IPS-18c (cell line): ENCODE results near the gene SUSD2.

Source experiments
- H3K4me3 ChIP-seq: 2 replicates; pipeline ENCODE4 v1.7.0; 2013; ENCODE audit warnings: low read depth, mild to moderate bottlenecking, low read length, moderate library complexity; ENCODE audit not compliant: insufficient read depth
- H3K9me3 ChIP-seq: one replicate; pipeline ENCODE4 v1.6.1; 2013; ENCODE audit warnings: mild to moderate bottlenecking, low read length, moderate library complexity; ENCODE audit not compliant: control insufficient read depth, insufficient read depth

The SUSD2 gene

DNA sequence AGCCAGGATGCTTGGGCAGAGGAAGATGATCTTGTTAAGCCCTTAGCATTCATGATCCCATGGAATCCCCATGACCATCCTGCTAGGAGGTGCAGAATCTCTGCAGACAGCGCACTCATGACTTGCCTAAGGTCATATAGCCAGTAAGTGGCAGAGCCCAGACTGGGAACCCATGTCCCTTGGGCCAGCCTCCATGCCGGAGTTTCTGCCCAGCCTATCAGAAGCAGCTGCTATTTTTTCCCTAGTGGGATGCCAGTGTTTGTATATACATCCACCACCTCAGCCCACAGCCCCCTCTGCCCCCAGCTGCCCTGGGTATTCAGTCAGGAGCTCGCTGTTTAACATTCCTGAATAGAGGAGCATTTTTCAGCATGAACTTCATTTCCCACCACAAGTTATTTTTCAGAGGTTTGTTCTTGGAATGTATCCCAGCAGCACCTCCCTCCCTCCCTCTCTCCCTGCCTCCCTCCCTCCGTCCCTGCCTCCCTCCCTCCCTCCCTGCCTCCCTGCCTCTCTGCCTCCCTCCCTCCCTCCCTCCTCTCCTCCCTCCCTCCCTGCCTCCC is 34.4 kb upstream of the SUSD2 start:
- Histone ChIP-seq H3K9me3 (no peaks in the 10 kb centered on the region), H3K4me3 (no peak overlapping the region)

DNA sequence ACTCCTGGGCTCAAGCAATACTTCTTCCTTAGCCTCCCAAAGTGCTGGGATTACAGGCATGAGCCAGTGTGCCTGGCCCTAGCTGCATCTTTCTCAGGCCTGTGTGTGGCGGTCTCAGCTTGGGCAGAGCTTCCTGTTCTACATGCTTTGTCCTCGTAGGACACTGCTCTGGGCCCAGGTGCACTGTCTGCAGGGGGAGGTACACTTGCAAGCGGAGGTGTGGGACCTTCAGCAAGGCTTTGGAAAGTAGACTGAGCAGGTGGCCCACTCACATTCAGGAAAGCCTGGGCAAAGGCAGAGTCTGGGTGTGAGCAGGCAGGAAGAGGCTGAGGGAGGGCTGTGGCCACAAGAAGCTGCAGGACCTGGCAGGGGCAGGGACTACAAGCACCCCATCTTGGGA is 33.6 kb upstream of the SUSD2 start:
- H3K9me3 ChIP-seq = no peaks in the 10 kb centered on the region
- H3K4me3 ChIP-seq = no peak overlapping the region

DNA sequence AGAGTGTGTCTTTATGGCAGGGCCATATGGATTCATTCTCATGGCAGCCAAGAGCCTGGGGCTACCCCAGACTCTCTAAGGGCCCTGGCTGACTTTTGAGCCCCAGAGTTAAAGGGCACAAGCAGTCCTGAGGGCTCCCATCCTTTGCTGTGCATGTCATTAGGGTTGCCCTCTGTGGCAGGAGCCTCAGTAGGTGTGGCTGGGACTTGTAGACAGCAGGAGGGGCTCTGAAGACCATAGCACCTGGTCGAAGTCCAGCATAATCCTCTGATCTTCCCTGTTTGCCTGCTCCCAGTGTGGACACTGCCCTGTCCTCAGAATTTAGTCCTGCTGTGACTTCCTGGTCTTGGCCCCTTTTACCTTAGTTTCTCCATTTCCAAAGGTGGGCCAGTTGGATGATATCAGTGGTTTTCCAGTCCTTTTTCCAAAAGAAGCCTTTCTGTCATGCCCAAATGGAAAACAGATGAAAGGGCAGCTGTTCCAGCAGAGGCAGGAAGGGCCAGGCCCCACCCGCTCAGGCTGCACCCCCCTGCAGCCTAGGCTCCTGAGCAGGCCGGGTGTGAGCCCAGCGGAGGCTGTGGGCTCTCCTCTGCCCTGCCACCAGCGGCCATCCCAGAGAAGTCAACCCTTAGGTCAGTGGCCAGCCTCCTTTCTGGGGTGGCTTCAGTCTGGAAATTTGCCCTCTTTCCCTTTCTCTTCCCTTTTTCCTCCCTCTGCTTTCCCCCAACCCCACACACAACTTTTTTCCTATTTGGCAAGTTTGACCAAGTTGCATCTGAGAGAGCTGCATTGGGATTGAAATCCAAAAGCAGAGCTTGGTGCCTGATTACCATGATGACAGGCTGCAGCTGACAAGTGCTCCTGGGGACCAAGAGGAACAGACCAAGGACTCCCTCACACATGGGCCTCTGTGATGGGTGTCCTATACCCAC is 32.8 kb upstream of the SUSD2 start:
- Histone ChIP-seq H3K4me3 (no peak overlapping the region), H3K9me3 (no peaks in the 10 kb centered on the region)

DNA sequence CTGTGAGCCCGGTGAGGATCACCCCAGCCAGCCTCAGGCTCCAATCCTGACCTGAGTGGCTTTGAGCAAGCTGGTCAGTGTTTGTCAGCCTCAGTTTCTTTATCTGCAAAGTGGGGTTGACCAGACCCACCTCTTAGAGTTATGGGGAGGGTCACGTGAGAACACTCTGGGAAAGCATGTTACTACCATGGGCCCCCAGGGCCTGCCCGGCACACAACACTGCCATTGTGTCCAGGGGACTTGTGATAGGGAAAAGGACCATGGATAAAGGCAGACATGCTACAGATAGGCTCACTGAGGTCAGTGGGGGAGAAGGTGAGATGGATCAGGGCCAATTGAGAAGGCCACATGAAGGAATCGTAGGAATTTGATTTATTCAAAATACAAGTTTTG is 32.1 kb upstream of the SUSD2 start:
- Histone ChIP-seq H3K9me3 (no peaks in the 10 kb centered on the region), H3K4me3 (no peak overlapping the region)

DNA sequence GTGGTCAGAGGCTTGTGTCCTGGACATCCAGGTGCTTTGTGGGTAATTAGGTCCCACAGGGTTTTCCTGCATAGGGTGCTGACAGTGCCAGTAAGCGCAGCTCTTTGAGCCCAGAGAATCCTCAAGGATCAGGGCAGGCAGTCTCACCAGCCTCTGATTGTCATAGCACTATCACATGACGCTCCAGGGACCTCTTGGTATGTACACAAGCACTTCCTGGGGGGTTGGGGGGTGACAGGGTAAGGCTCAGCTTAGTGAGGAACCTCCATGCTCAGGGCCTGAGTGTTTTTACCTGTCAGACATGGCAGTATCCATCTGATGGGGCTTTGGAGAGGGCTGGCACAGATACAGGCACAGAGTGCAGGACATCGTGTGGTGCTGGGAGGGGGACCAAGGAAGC is 27.9 kb upstream of the SUSD2 start:
- Histone ChIP-seq H3K4me3 (no peak overlapping the region), H3K9me3 (no peaks in the 10 kb centered on the region)

DNA sequence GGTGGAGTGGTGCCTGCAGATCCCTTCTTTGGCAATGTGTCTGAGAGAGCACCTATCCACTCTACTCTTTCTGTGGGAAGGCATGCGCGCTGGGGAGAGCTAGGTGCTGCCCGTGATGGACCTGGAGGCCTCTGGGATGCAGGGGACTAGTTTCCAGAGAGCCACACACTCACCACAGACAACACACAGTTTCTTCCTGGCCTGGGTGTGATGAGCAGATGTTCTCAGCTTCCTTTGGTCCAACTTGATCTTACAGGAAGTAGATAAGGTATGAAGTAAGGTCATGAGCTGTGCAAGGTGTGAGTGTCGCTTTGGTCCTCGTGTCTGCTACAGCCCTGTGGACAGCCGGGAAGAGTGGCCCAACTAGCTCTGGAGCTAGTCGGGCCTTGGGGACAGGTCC is 27.3 kb upstream of the SUSD2 start:
- H3K4me3 ChIP-seq = no peak overlapping the region

DNA sequence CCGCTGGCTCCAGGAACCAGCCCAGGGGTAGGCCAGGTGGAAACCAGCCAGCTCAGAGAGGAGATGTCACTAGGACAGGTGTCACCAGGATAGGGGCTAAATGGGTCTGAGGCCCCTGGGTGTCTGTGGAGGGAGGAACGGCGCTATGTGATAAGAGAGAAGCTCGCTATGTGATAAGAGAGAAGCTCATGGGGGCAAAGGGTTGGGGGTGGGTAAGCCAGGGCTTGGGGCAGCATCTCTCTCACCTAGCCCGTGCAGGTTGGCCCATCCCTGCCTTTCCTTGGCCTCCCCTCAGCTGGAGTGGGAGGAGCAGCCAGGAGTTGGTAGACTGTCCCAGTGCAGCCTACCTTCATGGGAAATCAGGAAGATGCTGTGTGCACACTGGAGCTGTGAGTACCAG is 26.5 kb upstream of the SUSD2 start:
- H3K9me3 ChIP-seq = no peaks in the 10 kb centered on the region
- no peak overlapping the region for H3K4me3 ChIP-seq

More for the DNA sequence above, 27.3 kb upstream of the SUSD2 start:
- H3K9me3 ChIP-seq = no peaks in the 10 kb centered on the region

DNA sequence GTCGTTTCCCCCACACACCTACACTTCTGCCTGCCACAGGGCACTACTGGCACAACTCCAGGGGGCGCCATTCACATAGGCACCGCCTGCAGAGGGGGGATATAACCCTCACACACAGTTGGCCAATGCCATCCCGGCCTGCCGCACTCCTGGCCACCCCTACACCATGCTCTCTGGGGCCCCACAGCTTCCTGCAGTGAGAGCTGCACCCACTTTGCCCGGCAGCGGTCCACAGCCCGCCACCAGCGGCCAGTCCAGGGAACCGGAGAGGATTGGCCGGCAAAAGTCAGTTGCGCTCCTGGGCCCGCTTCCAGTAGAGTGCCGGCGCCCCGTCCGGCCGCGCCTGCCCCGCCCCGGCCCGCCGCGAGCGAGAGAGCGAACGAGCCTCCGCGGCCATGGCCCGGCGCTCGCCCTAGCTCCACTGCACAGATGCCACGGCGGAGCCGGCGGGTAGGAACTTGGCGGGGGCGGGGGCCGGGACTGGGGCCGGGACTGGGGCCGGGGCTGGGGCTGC is 25.6 kb upstream of the SUSD2 start:
- no peaks in the 10 kb centered on the region for H3K9me3 ChIP-seq
- H3K4me3 ChIP-seq = peak overlapping the region; percentile 71

DNA sequence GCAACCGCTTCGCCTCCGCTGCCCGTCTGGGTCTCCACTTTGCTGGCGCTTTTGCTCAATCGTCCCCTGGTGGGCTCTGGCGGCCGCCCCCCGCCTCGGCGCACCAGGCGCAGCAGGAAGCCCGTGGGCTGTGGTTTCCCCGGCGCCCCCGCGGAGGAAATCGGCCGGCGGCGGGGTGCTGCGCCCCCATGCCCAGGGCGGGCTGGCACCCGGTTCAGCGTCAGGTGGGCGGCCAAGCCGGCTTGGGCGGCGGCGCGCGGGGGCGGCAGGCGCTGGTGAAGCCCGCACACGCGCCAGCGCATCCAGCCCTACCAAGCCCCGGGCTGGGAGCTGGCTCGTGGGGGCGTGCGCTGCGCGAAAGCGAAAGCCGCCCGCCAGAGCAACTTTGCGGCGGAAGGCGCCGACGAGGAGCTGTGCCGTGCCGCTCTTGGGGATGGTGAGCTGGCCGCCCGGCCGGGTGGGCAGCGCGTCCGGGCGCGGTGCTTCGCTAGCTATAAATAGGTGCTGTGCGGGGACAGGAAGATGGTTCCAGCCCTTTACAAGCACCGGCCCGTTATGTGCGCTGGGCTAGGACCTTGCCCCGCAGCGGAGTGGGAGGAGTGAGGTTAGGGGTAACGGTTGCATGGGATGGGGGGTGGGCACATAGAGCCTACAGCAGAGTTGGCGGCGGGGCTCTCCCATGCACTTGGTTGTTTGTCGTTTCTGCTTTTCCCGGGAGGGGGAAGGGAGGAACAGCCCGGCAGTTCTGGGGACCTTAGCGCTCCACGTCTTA is 25.0 kb upstream of the SUSD2 start:
- peak overlapping the region; percentile 71 for H3K4me3 ChIP-seq

DNA sequence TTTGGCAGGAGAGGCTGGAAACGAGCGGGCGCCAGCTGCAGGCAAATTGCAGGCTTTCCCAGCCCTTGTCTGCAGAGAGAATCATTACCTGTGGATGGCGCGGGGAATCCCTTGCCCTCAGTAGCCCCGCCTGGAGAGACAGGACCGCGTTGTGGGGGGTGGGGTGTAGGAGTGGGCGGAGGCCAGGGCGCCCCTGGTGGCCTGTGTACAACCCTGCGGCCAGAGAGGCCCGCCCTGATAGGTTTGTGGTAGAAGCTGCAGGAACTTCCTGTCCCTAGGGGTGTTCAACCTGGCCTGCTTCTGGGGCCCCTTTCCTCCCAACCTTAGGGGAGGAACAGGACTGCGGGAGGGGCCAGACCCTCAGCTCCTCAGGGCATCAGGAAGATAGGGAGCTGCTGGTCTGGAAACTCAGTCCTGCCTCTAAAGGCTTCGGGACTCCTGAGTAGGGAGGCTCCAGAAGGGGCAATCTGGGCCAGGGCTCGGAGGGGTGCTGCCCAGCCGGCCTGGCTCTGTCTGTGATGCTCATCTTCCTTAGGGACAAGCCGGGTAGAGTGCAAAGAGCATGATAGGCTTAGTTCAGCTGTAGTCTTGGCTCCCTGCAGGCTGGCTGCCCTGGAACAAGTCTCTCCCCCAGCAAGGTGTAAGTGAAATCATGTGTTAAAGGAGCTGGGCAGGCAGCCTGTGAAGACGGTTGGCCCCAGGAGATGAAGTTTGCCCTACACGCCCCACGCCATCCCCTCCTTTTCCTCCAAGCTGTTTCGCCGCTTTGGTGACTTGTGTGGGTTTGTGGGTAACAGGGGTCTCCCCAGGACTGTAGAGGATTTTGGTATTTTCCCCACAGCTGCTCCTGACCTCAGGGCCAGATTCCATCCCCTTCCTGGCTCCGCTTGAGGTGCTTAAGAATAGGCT is 24.1 kb upstream of the SUSD2 start:
- Histone ChIP-seq H3K9me3 (no peaks in the 10 kb centered on the region), H3K4me3 (peak overlapping the region; percentile 71)

More for the DNA sequence above, 25.0 kb upstream of the SUSD2 start:
- H3K9me3 ChIP-seq = no peaks in the 10 kb centered on the region

DNA sequence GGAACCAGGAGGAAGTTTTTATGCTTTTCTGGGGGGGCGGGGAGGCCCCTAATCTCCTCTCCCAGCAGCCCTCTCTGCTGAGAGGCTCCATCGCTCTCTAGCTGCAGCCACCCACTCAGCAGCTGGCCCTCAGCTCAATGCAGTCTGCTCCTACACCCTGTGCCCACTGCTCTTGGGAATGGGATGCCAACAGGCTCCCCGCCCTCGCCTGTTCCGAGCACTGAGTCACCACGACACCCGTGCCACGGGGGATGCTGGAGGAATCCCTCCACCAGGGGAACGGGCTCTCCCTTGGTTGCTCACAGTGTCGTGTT is 23.5 kb upstream of the SUSD2 start:
- Histone ChIP-seq H3K4me3 (no peak overlapping the region), H3K9me3 (no peaks in the 10 kb centered on the region)

DNA sequence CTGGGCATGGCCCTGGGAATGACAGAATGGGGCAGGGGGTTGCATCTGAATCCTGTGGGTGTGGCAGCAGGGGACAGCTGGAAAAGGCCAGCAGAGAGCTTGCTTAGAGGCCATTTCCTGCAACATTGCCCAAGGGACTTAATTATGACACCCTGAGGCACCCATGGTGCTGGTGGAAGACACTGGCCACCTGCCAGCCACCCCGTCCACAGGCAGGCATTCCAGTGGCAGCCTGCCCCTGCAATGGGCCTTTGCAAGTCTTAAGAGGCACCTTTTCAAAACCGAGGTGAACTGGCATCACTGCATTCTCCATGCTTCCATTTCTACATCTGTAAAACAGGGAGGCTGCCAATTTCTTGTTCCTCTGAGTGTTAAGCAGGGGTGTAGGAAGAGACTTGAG is 21.6 kb upstream of the SUSD2 start:
- H3K4me3 ChIP-seq = no peak overlapping the region
- no peaks in the 10 kb centered on the region for H3K9me3 ChIP-seq

DNA sequence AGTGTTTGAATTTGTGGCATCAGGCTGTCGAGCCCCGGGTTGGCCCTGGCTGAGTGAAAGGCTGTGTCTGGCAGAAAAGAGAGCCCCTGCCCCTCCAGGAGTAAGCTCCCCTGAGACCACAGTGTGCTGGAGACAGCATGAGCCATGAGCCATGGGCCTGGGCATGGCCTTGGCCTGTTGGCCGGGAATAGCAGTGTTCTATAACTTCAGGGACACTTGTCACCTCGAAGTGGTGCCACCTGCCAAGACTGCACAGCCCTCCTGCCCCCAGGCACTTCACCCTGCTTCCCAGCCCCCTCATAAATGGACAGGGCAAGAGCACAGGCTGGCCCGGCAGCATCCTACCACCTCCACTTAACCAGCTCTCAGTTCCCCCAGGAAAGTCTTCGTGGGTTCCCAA is 20.7 kb upstream of the SUSD2 start:
- H3K4me3 ChIP-seq = no peak overlapping the region
- no peaks in the 10 kb centered on the region for H3K9me3 ChIP-seq

DNA sequence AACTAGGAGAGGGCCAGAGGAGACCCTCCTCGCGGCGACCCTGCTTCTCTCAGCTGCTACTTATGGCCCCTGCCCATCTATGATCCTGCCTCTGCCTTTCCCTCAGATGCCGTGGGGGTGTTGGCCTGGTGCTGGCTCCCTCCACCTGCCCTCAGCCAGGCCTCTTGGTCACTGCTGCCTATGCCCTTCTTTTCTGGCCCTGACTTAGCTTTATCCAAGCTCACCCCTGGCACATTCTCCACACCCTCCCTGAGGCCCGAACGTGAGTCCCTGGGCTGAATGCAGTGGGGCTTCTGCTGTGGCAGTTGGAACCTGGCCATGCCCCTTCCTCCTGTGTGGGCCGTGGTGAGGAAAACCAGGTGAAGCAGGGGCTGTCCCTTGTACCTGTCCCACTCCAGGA is 19.8 kb upstream of the SUSD2 start:
- no peak overlapping the region for H3K4me3 ChIP-seq

DNA sequence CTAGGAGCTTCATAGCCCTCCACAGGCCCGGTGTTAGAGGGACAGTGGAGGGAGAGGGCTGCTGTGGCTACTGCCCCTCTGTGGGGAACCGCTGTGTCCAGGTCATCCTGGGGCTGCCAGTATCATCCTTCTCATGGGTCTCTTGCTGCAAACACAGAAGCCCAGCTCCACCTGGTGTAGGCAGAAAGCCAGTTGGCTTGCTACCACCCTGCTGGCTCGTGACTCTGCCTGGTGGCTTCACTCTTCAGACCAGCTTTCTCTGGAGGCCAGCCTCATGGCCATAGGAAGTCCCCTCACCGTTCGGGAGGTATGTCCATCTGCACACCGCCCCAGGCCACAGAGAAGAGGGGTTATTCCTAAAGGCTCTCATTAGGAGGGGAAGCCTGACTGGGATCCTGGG is 19.4 kb upstream of the SUSD2 start:
- Histone ChIP-seq H3K4me3 (no peak overlapping the region), H3K9me3 (no peaks in the 10 kb centered on the region)

More for the DNA sequence above, 19.8 kb upstream of the SUSD2 start:
- no peaks in the 10 kb centered on the region for H3K9me3 ChIP-seq

DNA sequence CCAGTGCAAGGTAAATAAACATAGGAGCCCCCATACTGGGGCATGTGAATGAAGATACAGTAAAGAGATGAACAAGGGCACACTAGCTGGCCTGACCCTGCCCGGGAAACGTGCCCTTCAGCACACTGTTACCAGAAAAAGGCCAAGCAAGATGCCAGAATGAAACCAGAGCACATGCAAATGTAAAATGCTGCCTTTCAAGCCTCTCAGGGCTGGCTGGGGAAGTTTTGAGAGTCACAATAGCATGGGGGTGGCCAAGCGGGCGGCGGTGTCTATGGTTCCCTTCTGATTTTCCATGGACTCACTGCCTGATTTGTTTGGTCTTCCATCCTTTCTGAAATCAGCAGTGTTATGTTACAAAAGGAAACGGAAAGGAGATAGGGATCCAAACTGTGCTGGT is 18.9 kb upstream of the SUSD2 start:
- Histone ChIP-seq H3K4me3 (no peak overlapping the region), H3K9me3 (no peaks in the 10 kb centered on the region)

DNA sequence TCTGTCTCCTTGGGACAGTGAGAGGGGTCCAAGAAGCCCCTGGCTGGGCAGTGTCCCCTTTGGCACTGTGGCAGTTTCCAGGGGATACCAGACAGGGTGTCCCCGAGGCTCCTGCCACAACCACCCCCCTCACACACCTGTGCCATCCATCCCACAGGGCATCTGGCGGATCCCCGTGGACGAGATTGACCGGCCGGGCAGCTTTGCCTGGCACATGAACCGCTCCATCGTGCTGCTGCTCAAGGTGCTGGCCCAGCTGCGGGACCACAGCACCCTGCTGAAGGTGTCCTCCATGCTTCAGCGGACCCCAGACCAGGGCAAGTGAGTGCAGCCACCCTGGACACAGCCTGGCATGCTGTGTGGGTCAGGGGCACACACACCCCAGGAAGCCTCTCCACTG is 17.0 kb upstream of the SUSD2 start:
- Histone ChIP-seq H3K4me3 (no peak overlapping the region), H3K9me3 (no peaks in the 10 kb centered on the region)
